ENCODE measurements around the gene SRGAP2. TPM values are rescaled to one million over a fixed set of nuclear protein-coding genes. Genes with fewer than 3 reads are reported as not detected.
"Not testable (repeated sequence)": the region's sequence is repeated elsewhere in the genome, so short reads cannot be mapped to it uniquely, and the experiment has no call there.

Gene SRGAP2
- total RNA-seq, 1 donor from 2014 or later: 92.5 TPM

DNA sequence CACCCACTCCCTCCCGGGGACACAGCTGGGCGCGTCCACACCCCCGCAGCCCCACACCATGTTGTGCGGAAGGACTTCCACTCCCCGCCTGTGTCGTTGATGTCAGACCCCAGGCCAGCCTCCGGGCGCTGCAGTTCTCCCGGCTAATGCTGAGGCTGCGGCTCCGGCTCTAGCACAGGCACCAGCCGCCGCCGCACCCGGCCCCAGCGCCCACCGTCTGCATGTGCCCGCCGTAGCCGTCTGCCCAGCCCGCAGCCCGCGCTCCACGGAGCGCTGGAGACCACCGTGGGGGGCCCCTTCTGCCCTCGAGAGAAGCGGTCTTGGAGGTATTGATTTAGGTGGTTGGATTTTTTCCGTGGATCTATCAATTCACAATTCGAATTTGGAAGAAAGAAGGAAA, 2.2 kb downstream of the SRGAP2 start:
- intact Hi-C loops (cut with micrococcal nuclease): not testable (repeated sequence)

DNA sequence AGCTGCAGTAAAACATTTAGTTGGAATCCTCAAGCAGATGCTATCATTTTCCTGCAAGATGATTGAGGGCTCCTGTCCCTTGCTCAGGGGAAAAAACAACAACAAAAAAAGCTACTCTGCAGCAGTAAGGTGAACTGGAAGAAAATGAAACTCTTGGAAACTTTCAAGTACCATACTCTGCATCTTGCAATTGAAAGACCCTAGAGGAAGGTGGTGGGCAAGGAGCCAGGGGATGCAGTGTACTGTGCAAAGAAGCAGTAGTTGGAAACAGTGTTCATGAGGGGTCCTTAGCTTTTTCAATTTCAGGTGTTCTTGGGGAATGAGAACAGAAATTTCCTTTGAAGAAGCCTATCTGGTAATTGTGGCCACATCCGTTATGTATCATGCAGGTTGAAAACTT, 7.5 kb downstream of the SRGAP2 start:
- intact Hi-C loops (cut with micrococcal nuclease): not testable (repeated sequence)

DNA sequence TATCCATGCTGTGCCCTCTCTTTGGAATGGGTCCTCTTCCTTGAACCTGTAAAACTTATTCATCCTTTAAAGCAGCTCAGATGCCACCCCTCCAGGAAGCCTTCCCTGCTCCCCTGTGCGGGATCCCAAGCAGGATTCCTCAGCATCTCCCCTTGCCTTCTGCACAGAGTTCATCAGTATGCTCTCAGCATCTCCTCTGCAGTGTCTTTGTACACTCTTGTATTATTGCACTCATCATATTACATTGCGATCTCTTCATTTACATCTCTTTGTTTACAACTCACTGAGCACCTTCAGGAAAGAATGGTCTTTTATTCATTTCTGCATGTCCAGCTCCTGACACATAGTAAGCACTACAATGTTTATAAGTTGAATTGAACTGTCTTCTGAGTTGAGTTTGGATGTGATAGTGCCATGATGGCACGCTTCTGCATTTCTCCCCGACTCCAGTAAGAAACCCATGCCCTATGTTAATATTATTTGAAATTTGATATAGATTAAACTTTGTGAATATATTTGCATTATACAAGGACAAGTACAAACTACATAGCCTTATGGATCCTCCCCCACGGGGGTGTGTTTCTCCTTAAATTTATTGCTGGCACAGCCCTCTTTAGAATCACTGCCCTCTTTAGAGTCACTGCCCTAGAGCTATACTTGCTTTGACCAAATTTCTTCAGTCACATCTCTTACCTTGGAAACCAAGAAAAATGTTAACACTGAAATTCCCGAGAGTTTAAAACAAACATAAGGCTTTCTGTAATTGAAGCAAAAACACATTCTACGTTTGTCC, 12.5 kb downstream of the SRGAP2 start:
- intact Hi-C loops (cut with micrococcal nuclease): not testable (repeated sequence)

DNA sequence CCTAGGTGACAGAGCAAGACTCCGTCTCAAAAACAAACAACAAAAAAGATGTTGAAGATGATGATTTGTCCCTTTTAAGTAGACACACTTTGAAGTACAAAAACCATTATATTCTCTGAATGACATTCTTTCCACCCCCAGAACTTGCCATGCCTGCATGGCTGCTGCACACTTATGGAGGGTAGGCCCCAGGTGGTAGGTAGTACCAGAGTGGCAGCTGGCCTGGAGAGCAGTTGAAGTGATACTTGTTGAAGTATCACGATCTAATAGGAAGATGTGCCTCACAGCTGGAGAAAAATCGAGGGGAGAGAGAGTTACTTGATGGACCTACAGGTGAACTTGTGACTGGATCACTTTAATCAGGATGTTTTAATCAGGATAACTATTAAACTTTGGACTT, 14.9 kb downstream of the SRGAP2 start:
- intact Hi-C loops (cut with micrococcal nuclease): not testable (repeated sequence)

DNA sequence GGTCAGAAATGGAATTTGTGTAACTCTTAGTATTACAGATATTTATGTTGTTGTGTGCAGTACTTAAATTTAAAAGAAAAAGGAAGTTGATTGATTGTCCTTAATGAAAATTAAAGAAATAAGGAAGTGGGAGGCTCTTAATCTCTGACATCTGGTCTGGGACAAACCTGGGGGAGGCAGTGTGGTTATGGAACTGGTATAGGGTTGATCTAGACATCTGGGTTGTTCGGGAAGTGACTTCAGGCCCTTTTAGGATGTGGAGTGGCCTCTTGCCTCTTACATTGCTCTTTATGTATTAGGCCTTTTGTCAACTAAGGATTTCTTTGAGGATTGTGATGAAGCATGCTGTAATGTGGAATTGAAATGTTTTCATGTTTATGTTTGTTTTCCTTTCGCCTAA, 15.4 kb downstream of the SRGAP2 start:
- intact Hi-C loops (cut with micrococcal nuclease): not testable (repeated sequence)

DNA sequence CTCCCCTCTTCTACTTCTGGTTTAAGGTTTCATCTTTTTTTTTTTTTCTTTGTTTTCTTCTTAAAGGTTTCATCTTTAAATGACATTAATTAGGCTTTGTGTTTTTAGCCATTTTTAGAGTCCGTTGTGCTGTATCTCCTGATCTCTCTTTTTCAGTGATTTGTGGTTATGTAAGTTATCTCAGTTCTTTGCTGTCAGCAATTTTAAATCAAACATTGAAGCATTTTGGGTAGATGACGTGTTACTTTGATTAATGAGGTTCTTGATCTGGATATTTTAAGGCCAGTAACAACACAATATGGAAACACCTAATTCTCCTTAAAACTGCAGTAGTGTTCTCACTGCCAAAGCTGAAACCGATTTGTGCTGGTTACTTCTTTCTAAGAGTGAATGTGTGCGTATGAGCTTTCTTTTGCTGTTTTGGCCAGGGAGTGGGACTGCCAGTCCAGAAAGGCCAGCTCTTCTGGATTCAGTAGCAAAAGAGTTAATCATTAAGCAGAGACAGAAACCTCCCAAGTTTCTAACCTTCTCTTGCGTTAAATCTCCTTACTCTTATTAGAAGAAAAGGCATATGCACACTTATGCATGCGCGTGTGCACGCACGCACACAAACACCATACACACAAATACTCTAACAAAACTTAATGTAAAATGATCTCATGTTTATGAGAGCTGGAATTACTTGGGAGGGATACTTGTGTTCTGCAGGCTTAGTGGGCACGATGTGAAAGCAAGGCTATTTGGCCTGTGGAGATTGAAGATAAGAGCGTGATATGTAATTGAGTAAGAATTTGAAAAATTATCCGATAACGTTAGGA, 16.4 kb downstream of the SRGAP2 start:
- intact Hi-C loops (cut with micrococcal nuclease): not testable (repeated sequence)

DNA sequence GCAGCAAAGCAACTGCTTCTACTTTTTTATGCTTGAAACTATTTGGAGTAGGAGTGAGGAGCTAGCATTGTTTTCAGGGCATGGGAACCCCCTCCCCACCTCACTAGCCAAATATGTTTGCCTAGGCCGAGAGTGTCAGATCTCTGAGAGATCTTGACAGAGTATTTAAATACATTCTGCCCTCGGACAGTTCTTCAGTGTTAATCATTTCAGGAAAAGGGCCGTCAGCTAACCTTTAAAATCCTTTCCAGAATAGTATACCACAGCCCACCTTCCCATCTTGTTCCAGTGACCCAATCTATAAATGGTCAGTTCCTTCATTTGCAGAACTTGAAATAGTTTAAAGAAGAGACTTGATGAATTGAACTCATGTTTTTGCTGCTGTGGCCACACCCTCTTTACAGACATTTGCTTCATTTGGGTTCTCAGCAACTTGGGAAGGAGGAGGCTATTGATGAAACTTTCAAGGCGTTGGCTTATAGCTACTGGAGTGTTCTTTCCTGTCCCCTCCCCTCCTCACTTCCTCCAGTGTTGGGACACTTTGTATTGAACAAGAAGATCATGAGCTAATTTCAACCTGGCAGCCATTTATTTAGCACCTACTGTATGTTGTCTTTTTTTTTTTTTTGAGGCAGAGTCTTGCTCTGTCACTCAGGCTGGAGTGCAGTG, 17.1 kb downstream of the SRGAP2 start:
- intact Hi-C loops (cut with micrococcal nuclease): not testable (repeated sequence)

DNA sequence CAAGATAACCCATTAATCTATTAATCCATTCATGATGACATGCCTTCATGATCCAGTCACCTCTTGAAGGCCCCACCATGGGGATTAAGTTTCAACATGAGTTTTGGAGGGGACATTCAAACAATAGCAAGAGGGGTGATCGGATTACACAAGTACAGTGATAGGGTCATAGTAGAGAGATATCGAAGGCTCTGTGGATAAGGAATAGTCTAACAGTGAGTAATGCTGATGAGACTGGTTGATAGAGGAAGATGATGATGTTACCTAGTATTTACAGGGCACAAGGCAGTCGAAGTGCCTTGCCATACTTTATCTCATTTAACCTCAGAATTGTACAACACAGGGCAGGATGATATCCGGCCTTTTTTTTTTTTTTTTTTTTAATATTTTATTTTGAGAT, 18.2 kb downstream of the SRGAP2 start:
- intact Hi-C loops (cut with micrococcal nuclease): not testable (repeated sequence)

DNA sequence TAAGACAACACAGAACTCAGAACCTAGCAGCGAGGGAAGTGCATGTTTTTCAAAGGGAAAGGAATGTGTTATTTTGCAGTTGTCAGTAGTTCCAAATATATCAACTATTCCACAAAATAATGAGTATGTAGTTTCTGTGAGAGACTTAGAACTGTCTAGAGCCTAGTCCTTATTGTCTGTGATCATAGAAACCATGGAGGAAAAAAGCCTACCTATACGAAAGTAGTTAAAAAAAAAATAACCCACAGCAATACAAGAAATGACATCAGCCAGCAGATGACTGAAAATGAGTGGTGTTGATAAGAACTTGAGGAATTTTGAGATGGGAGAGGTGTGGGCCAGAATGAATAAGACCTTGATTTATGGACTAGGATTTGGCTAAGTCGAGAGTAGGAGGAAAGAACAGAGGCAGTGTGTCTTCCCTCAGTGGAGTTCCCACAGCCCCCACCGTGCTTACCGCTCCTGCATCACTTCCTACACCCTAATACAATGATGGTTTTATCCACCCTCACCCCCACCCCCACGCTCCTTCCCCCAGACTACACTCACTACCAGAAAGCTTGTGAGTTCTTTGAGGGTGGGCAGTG, 20.9 kb downstream of the SRGAP2 start:
- intact Hi-C loops (cut with micrococcal nuclease): not testable (repeated sequence)

DNA sequence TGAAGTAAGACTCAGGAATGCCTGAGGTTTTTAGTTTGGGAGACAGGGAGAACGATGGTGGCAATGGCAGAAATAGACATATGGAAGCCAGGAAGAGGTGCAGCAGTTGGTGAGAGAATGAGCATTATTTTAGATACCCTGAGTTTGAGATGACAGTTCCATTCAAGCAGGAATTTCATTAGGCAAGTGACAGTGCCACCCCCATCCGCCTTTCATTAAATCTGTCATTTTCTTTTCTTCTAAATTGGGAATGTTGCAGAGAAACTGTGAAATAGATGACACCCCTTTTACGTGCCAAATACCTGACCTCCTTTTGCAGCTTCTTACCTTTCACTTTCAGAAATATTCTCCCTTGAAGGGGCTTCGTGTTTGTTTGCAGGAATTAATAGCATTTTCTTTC, 22.0 kb downstream of the SRGAP2 start:
- intact Hi-C loops (cut with micrococcal nuclease): not testable (repeated sequence)

DNA sequence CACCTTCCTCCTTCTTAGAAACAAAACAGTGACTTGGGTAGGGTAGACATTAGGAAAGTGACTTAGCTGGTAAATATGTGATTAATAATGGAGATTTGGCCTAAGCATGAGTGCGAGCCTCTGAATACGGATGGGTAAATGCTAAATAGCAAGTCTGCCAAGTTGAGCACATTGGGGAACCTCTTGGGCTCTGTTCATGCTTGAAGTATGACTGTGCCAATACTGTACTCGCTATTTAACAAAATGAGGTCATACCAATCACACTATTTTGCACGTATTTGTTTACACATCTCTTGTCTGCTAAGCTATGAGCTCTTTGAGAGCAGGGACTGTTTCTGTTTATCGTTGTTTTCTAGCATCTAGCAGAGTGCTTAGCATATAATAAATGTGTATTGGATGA, 23.5 kb downstream of the SRGAP2 start:
- intact Hi-C loops (cut with micrococcal nuclease): not testable (repeated sequence)

DNA sequence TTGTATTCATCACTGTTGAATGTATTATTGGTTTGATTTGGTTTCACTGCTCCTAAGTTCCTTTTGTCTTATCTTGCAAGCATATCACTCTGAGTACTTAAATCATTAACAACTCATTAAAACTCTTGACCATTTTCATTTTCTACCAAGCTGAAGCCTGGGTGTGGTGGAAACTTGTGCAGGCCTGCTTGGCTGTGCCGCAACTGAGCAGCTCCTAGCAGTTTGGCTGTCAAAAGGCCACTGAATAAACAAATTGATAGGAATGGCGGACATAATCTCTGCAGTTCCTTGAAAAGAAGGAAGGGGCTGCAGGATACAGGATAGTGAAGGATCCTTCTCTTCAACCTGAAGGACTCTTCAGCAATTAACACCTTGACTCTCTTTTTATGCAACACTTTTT, 25.9 kb downstream of the SRGAP2 start:
- intact Hi-C loops (cut with micrococcal nuclease): not testable (repeated sequence)

DNA sequence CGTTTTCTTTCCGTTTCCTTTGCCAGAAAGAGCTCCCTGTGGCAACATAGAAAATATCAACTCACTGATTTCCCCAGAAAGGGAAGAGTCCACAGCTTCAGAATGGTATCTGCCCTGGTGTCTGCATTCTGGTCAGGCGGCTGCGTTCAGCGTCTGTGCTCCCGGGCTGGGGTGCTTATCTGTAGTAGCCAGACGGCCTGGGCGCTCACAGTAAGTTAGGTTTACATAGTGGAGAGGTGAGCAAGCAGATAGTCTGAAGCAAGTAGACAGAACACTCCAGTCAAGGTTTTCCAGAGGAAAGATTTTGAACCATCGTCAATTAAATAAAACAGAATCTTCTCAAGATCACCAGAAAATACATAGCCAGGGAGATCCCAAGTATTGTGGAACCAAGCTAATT, 28.6 kb downstream of the SRGAP2 start:
- intact Hi-C loops (cut with micrococcal nuclease): not testable (repeated sequence)

DNA sequence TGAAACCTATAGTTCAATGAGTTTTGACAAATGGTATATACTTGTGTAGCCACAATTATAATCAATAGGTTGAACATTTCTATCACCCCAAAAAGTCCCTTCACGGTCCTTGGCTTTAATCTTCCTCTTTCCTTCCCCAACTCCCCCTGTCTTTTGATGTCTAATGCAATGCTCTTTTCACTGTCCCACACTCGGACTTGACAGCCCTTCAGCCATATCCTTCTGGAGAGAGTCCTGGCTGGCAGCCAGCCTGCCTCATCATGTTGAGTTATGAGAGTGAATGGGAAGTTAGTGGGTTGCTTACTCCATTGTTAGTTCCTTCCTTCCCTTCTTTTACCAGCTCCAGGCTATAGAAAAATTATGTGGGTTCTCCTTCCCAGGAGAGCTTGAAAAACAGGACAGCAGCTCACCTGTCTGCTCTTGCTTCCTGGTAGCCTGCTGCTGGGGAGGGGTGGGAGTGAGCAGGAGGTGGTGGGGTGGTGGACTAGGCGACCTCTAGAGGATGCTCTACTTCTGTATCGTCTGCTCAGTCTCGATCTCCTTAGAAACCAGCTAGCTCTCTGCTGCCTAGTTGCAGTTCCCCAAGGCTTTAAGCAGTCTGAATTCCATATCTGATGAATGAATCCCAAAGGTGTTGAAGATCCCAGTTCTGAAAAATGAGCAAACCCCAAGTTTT, 29.8 kb downstream of the SRGAP2 start:
- intact Hi-C loops (cut with micrococcal nuclease): not testable (repeated sequence)

DNA sequence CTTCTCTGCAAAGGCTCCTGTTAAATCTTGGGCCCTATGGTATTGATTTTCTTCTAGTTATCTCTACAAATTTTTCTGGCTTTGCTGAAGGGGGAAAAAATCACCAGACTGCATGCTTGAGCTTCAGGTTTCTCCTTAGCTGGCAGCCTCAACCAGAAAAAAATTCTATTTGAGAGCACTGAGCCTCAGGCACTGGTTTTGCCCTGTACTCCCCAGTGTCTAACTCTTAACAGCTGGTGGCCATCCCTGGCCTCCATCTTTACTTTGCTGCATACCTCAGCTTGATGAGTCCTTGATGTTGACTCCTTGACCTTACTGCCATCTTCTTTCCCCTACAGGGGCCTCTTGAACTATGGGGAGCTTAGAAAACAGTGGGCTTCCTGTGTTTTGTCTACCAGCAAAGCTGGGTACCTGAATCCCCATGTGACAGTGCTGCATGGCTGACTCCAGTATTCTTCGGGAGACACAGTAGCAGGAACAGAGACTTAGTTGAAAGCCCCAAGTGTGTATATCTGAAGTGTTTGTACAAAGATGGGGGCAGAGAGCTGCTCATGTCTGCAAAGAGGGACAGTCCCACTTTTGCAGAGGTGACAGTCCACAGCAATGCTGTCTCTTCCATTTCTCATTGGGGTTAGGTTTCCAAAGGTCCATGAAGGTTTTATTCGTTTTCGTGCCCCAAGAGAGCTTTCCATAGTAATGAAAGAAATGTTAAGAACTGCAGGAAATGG, 31.0 kb downstream of the SRGAP2 start:
- intact Hi-C loops (cut with micrococcal nuclease): not testable (repeated sequence)

DNA sequence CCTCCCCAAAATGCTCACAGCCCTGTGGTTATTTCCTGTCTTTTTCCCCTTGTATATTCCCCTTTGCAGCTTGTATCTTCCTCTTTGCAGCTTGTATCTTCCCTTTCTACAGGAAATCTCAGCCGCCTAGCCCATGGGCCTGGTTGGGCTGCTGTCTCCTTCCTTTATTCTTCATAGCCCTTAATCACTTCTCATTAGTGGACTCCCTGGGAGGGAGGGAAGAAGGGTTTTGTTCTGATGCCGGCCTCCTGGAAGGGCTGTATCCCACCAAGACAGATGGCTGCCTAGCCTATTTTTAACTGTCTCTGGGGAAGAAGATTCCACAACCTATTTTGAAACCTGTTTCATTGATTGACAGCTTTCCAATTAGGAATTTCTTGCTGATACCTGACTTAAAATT, 31.8 kb downstream of the SRGAP2 start:
- intact Hi-C loops (cut with micrococcal nuclease): not testable (repeated sequence)

DNA sequence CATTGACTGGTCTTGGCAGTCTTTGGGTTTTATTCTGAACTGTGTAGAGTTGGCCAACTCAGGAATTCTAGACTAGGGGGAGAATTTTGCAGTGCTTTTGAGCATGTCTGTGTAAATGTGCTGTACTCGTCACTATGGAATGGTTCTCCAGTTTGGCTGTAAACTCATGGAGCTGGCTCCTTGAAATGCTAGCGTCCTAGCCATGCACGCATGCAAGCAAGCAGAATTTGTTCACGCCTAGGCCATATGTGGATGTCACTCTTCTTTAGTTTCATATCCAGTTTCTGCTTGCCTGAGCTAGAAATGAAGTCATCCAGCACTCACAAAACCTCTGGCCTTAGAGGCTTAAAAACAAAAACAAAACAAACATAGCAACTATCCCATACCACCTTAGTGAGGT, 36.9 kb downstream of the SRGAP2 start:
- intact Hi-C loops (cut with micrococcal nuclease): not testable (repeated sequence)

DNA sequence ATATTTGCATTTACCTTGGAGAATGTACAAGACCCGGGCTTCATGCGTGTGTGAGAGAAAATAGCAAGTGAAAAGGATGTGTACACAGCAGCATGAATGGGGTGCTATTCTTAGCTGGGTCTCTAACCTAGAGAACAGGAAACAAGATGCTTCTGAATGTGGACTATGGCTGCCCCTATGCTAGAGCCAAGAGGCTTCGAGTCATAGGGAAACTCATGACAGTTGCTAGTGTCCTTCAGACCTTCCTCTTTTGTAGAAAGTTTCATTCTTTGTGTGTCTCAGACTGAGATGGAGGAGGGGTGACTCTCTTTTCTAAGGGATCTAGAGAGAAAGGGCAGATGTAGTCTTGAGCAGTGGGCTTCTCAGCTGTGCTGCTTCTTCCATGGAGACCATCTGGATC, 40.0 kb downstream of the SRGAP2 start:
- intact Hi-C loops (cut with micrococcal nuclease): not testable (repeated sequence)

DNA sequence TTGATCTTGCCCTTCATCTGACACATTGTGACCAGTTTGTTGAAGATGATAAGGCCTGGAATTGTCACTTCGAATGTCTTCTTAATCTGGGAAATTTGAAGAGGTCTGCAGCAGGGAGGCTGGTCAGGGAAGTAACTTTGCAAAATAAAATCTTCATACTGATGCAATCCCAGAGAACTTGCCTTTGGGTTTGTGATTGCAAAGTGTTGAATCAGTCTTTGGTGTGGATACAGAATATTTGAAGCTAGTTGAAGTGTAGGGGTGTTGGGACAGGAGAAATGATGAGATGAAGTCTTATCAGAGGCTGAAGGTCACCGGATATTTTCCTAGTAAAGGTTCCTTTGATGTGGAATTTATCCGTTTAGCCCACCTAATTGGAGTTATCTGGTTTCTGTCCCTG, 42.1 kb downstream of the SRGAP2 start:
- intact Hi-C loops (cut with micrococcal nuclease): not testable (repeated sequence)

DNA sequence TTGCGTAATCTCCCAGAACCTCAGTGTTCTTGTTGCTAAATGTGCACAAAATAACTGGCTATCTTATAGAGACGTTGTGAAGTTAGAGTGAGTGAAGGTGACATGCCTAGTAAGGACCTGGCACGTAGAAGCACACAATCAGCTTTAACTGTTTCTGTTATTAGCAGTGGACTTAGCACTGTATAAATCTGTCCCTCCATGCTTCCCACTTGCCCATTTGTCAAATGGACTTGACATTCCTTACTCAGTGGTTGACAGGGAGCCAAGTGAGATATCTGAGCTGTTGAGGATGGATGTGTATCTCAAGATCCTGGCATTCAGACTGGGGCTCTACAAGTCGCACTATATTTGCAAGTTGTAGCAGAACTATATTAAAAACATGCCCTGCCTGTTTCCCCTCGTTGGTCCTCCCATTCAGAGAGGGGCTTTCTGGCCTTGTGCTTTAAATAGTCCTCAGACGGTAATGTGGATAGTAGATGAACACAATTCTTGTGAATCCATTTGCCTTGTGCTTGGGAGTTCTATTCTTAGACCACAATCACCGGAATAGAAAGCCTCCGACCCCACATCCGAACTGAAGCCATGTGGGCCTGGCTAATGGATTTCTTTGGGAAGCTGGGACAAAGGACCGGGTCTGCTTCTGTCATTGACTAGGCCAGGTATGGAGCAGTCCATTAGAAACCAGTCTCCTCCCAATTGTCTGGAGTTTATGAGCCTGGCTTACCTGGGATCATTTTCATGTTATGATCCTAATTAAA, 43.0 kb downstream of the SRGAP2 start:
- intact Hi-C loops (cut with micrococcal nuclease): not testable (repeated sequence)
